B cell (primary cell): ENCODE measurements around the gene MAG. TPM values are rescaled to one million over a fixed set of nuclear protein-coding genes. Genes with fewer than 3 reads are reported as not detected.

Experiments used
- ATAC-seq: fragments of 200-7000 bp; cut with Tn5 transposase; one replicate; pipeline ENCODE4 v1.10.0; 2021; ENCODE audit warnings: low read depth, mild to moderate bottlenecking, moderate number of reproducible peaks, moderate library complexity
- CTCF ChIA-PET: fragments of 350-600 bp; sonication (Branson Sonifier 250); formaldehyde crosslinking; loops from one replicate; lab custom pipeline; 2021; ENCODE audit warnings: antibody characterized with exemption, inconsistent platforms; lab: Charles Lee
- POLR2A ChIA-PET: fragments of 350-600 bp; sonication (Branson Sonifier 250); formaldehyde crosslinking; loops from one replicate; lab custom pipeline; 2021; ENCODE audit warnings: antibody characterized with exemption; lab: Charles Lee
- DNase-seq: peaks from one replicate; pipeline ENCODE4 v3.0.0; 2013
- H2AFZ ChIP-seq: 2 replicates; pipeline ENCODE4 v1.6.1; 2012; ENCODE audit warnings: mild to moderate bottlenecking, low read depth, low read length; ENCODE audit not compliant: insufficient read depth, poor library complexity, severe bottlenecking
- H3K27ac ChIP-seq, 2 donors: 1 replicate in 1 of 2; 2 replicates in 1 of 2; pipeline ENCODE4 v1.5.1; 2012 to 2013; ENCODE audit warnings: low read length in 2 of 2, mild to moderate bottlenecking in 2 of 2, moderate library complexity in 1 of 2
- H3K27me3 ChIP-seq, 4 experiments: fragments of 200-600 bp in 1 of 4; sonication (generic) in 1 of 4; replicated peaks in 1 of 4; 1 replicate in 2 of 4; 2 replicates in 2 of 4; pipeline versions ENCODE4 v1.6.1 to v1.7.0; 2013 to 2016; ENCODE audit warnings: low read length in 3 of 4, mild to moderate bottlenecking in 2 of 4, mixed read lengths in 1 of 4, moderate library complexity in 1 of 4; ENCODE audit not compliant: insufficient read depth in 4 of 4, control insufficient read depth in 3 of 4; ENCODE audit errors: control extremely low read depth in 1 of 4
- H3K36me3 ChIP-seq, 2 experiments: replicated peaks in 1 of 2; 1 replicate in 1 of 2; 2 replicates in 1 of 2; pipeline versions ENCODE4 v1.6.1 to v1.7.1; 2013; ENCODE audit warnings: low read length in 1 of 2; ENCODE audit not compliant: insufficient read depth in 2 of 2, control insufficient read depth in 1 of 2; ENCODE audit errors: control extremely low read depth in 1 of 2, extremely low read depth in 1 of 2
- H3K4me1 ChIP-seq, 2 donors: fragments of 200-600 bp in 1 of 2; sonication (generic) in 1 of 2; 1 replicate in 1 of 2; 2 replicates in 1 of 2; pipeline versions ENCODE4 v1.5.1 to v1.6.1; 2013 to 2017; ENCODE audit warnings: low read length in 2 of 2; ENCODE audit not compliant: control insufficient read depth in 2 of 2, insufficient read depth in 2 of 2
- H3K4me2 ChIP-seq: replicated peaks from 2 replicates; pipeline ENCODE3; 2012; ENCODE audit warnings: mild to moderate bottlenecking, low read depth, low read length; ENCODE audit not compliant: poor library complexity, severe bottlenecking
- H3K4me3 ChIP-seq, 5 experiments: fragments of 200-600 bp in 1 of 5; sonication (generic) in 1 of 5; 1 replicate in 3 of 5; 2 replicates in 2 of 5; pipeline versions ENCODE4 v1.5.1 to v1.7.0; 2011 to 2016; ENCODE audit warnings: low read length in 4 of 5, mild to moderate bottlenecking in 4 of 5, low read depth in 2 of 5, control low read depth in 1 of 5, moderate library complexity in 1 of 5; ENCODE audit not compliant: insufficient read depth in 1 of 5; ENCODE audit errors: control extremely low read depth in 1 of 5, extremely low read depth in 1 of 5
- H3K79me2 ChIP-seq: fragments of 200-600 bp; sonication (generic); one replicate; pipeline ENCODE4 v1.6.0; 2016; ENCODE audit warnings: low read length; ENCODE audit not compliant: control insufficient read depth, insufficient read depth
- H3K9ac ChIP-seq: fragments of 200-600 bp; sonication (generic); 2 replicates; pipeline ENCODE4 v1.6.1; 2017; ENCODE audit warnings: mild to moderate bottlenecking, low read length, moderate library complexity
- H3K9me3 ChIP-seq, 3 donors: one replicate each; pipeline versions ENCODE4 v1.6.1 to v1.7.1; 2013; ENCODE audit warnings: low read length in 2 of 3; ENCODE audit not compliant: control insufficient read depth in 2 of 3, insufficient read depth in 1 of 3; ENCODE audit errors: control extremely low read depth in 1 of 3
- H4K20me1 ChIP-seq: 2 replicates; pipeline ENCODE4 v1.6.0; 2012; ENCODE audit warnings: mild to moderate bottlenecking, low read length; ENCODE audit not compliant: insufficient read depth, control insufficient read depth, poor library complexity, severe bottlenecking
- H3K27ac Mint-ChIP-seq: one replicate; pipeline ENCODE4 v1.8.0; 2021; ENCODE audit warnings: mixed read lengths
- H3K27me3 Mint-ChIP-seq: one replicate; pipeline ENCODE4 v1.8.0; 2021; ENCODE audit warnings: mixed read lengths
- H3K4me1 Mint-ChIP-seq: one replicate; pipeline ENCODE4 v1.8.0; 2021; ENCODE audit warnings: mixed read lengths
- H3K4me3 Mint-ChIP-seq: one replicate; pipeline ENCODE4 v1.8.0; 2021; ENCODE audit warnings: mixed read lengths
- H3K9me3 Mint-ChIP-seq: one replicate; pipeline ENCODE4 v1.8.0; 2022; ENCODE audit warnings: mixed read lengths; ENCODE audit not compliant: insufficient read depth
- EZH2 ChIP-seq: IDR thresholded peaks from 2 replicates; pipeline ENCODE4 v1.6.1; 2012; ENCODE audit warnings: borderline replicate concordance, low read depth, mild to moderate bottlenecking, moderate library complexity, low read length; ENCODE audit not compliant: insufficient read depth, poor library complexity, severe bottlenecking
- WGBS: methylation state at CpG from one replicate; pipeline ENCODE4 v1.1.5; 2013; ENCODE audit warnings: missing lambda C conversion rate; ENCODE audit not compliant: insufficient coverage; 5-methylcytosine and 5-hydroxymethylcytosine counted together
- intact Hi-C: fragments of 100-400 bp; cut with micrococcal nuclease; formaldehyde crosslinking; loops from one replicate; pipeline ENCODE4 v1.10.0; 2022
- polyA plus RNA-seq: library from polyadenylated mRNA; depleted of rRNA; stranded (reverse); fragments of >200 nt; gene quantifications from 2 replicates; pipeline ENCODE4 v1.2.3, GENCODE V29; 2012
- total RNA-seq, 2 donors: library from RNA; stranded (reverse); fragments of 120-200 nt in 1 of 2; gene quantifications; 1 replicate in 1 of 2; 2 replicates in 1 of 2; pipeline versions ENCODE4 v1.2.3 to v1.2.4, GENCODE V29; 2013 to 2022
- TF ChIP-seq, protein P1 (sequence below): fragments of 200-600 bp; IDR thresholded peaks from one replicate; pipeline ENCODE4 v1.8.0; 2022; ENCODE audit warnings: antibody characterized with exemption, mild to moderate bottlenecking

Gene MAG
- total and polyA plus RNA-seq, 2 donors (not counting 1 experiment from before 2014, with no cell fraction given): 0.12 to 0.58 TPM

DNA sequence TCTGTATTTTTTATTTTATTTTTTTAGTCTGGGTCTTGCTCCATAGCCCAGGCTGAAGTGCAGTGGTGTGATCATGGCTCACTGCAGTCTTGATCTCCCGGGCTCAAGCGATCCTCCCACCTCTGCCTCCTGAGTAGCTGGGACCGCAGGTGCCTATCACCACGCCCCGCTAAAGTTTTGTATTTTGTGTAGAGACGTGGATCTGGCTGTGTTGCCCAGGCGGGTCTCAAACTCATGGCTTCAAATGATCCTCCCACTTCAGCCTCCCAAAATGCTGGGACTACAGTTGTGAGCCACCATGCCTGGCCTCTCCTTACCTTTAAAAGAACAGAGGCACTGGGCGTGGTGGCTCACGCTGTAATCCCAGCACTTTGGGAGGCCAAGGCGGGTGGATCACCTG is 4.2 kb upstream of the MAG start:
- no peak overlapping the region for H3K4me2 ChIP-seq
- no peaks in the 10 kb centered on the region for H3K36me3 ChIP-seq
- H3K9ac ChIP-seq: no peak overlapping the region
- Mint-ChIP-seq H3K4me1 (peaks cover 29% of the 10 kb centered on the region), H3K27me3 (no peaks in the 10 kb centered on the region), H3K9me3 (no peaks in the 10 kb centered on the region), H3K4me3 (no peak overlapping the region), H3K27ac (no peak overlapping the region)
- H4K20me1 ChIP-seq: no peaks in the 10 kb centered on the region
- no peaks in the 10 kb centered on the region for H3K79me2 ChIP-seq
- no peak for ATAC-seq
- POLR2A ChIA-PET: no interaction called here
- 90% methylated on average over 7 of the region's 10 CpGs for WGBS
- TF ChIP-seq, protein P1, sequence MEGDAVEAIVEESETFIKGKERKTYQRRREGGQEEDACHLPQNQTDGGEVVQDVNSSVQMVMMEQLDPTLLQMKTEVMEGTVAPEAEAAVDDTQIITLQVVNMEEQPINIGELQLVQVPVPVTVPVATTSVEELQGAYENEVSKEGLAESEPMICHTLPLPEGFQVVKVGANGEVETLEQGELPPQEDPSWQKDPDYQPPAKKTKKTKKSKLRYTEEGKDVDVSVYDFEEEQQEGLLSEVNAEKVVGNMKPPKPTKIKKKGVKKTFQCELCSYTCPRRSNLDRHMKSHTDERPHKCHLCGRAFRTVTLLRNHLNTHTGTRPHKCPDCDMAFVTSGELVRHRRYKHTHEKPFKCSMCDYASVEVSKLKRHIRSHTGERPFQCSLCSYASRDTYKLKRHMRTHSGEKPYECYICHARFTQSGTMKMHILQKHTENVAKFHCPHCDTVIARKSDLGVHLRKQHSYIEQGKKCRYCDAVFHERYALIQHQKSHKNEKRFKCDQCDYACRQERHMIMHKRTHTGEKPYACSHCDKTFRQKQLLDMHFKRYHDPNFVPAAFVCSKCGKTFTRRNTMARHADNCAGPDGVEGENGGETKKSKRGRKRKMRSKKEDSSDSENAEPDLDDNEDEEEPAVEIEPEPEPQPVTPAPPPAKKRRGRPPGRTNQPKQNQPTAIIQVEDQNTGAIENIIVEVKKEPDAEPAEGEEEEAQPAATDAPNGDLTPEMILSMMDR: no peak
- TF ChIP-seq EZH2: no peak
- DNase-seq: no peak
- CTCF ChIA-PET: interaction anchor here (1.3 kb wide), 1 partner anchor 66 kb away, joined by 3 read pairs; no protein-coding TSS in a partner anchor
- H3K27ac ChIP-seq: no peak overlapping the region
- intact Hi-C loops: no loop called here
- H2AFZ ChIP-seq: no peak overlapping the region
- H3K4me1 ChIP-seq: peaks cover 9 to 16% of the 10 kb centered on the region in 2 donors
- no peak overlapping the region for H3K4me3 ChIP-seq
- H3K27me3 ChIP-seq: no peaks in the 10 kb centered on the region
- H3K9me3 ChIP-seq: no peaks in the 10 kb centered on the region

DNA sequence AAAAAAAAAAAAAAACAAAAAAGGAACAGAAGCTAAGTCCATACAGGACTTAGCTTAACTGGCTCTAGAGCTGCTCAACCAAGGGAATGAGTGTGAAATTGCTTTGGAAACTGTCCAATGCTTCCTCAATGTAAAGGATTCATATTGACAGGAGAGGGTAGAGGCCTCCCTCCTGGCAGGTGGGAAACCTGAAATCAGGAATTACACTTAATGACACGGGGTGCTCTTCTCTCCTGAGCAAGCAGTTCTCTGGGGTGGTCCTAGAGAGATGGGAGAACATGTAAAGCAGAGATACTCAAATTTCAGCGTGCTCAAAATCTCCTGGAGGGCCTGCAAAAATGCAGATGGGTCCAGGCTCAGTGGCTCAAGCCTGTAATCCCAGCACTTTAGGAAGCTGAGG is 3.6 kb upstream of the MAG start:
- Histone ChIP-seq H3K4me2 (no peak overlapping the region), H3K36me3 (no peaks in the 10 kb centered on the region), H3K27ac (no peak overlapping the region), H3K9ac (no peak overlapping the region), H3K9me3 (no peaks in the 10 kb centered on the region), H3K79me2 (no peaks in the 10 kb centered on the region), H2AFZ (no peak overlapping the region), H4K20me1 (no peaks in the 10 kb centered on the region), H3K4me1 (peaks cover 3 to 13% of the 10 kb centered on the region in 2 donors), H3K27me3 (no peaks in the 10 kb centered on the region), H3K4me3 (no peak overlapping the region)
- H3K27me3 Mint-ChIP-seq: no peaks in the 10 kb centered on the region
- DNase-seq (no peak), ATAC-seq (no peak)
- H3K4me3 Mint-ChIP-seq: no peak overlapping the region
- WGBS: 91% methylated on average over 2 of the region's 2 CpGs
- CTCF ChIA-PET: no interaction called here
- TF ChIP-seq, protein P1: no peak
- no peak for TF ChIP-seq EZH2
- H3K4me1 Mint-ChIP-seq: peaks cover 29% of the 10 kb centered on the region
- H3K9me3 Mint-ChIP-seq: no peaks in the 10 kb centered on the region
- no peak overlapping the region for H3K27ac Mint-ChIP-seq
- intact Hi-C loops: no loop called here
- POLR2A ChIA-PET: interaction anchor here (1.1 kb wide), 1 partner anchor 49 kb away, joined by 3 read pairs; no protein-coding TSS in a partner anchor
